H1 (cell line): ENCODE measurements around the gene ZBTB34. TPM values are rescaled to one million over a fixed set of nuclear protein-coding genes. Genes with fewer than 3 reads are reported as not detected.

ENCODE experiments used
- CTCF ChIA-PET: fragments of 300-600 bp; sonication (Branson Sonifier 250); formaldehyde crosslinking; loops from one replicate; lab custom pipeline; 2021; ENCODE audit not compliant: partially characterized antibody; lab: Charles Lee
- POLR2A ChIA-PET: fragments of 300-600 bp; sonication (Branson Sonifier 250); formaldehyde crosslinking; loops from one replicate; lab custom pipeline; 2021; ENCODE audit warnings: inconsistent platforms; ENCODE audit not compliant: partially characterized antibody; lab: Charles Lee
- DNase-seq, 2 experiments: peaks; one replicate each; pipeline versions ENCODE4 v3.0.0 to v3.0.0-alpha.2; 2010 to 2022; ENCODE audit warnings: low spot score in 2 of 2, low read depth in 1 of 2, mixed read lengths in 1 of 2
- FAIRE-seq: peaks from 2 replicates; lab custom pipeline; 2011; peaks lifted over from hg19 to GRCh38; lab: Jason Lieb, UNC
- H2AFZ ChIP-seq: 2 replicates; pipeline ENCODE4 v1.8.1; 2012; ENCODE audit warnings: low read length, inconsistent platforms
- H2AK5ac ChIP-seq: 2 replicates; pipeline ENCODE4 v1.6.1; 2013; ENCODE audit warnings: low read depth, low read length
- H2BK120ac ChIP-seq: replicated peaks from 2 replicates; pipeline ENCODE3; 2013; ENCODE audit warnings: low read depth, low read length, inconsistent platforms
- H2BK12ac ChIP-seq: 2 replicates; pipeline ENCODE4 v1.6.1; 2013; ENCODE audit warnings: low read depth, low read length
- H2BK15ac ChIP-seq: 2 replicates; pipeline ENCODE4 v1.6.1; 2013; ENCODE audit warnings: low read length
- H2BK20ac ChIP-seq: 2 replicates; pipeline ENCODE4 v1.6.1; 2013; ENCODE audit warnings: low read length
- H2BK5ac ChIP-seq: 2 replicates; pipeline ENCODE4 v1.6.1; 2013; ENCODE audit warnings: low read depth, low read length
- H3K14ac ChIP-seq: 2 replicates; pipeline ENCODE4 v1.6.1; 2013; ENCODE audit warnings: inconsistent platforms; ENCODE audit not compliant: insufficient read length
- H3K18ac ChIP-seq: 2 replicates; pipeline ENCODE4 v1.6.1; 2013; ENCODE audit warnings: low read length; ENCODE audit errors: extremely low read depth
- H3K23ac ChIP-seq: 2 replicates; pipeline ENCODE4 v1.6.1; 2013; ENCODE audit warnings: inconsistent platforms; ENCODE audit not compliant: insufficient read length
- H3K23me2 ChIP-seq: 2 replicates; pipeline ENCODE4 v1.6.1; 2013; ENCODE audit warnings: low read depth, low read length
- H3K27ac ChIP-seq: 2 replicates; pipeline ENCODE4 v1.6.1; 2011; ENCODE audit warnings: low read depth, low read length, inconsistent platforms
- H3K27me3 ChIP-seq, 4 experiments: replicated peaks in 1 of 4; 1 replicate in 1 of 4; 2 replicates in 3 of 4; pipeline versions ENCODE4 v1.6.1 to v1.8.1; 2011 to 2013; ENCODE audit warnings: low read length in 3 of 4, mild to moderate bottlenecking in 3 of 4, inconsistent platforms in 2 of 4, mixed read lengths in 2 of 4, moderate library complexity in 1 of 4; ENCODE audit not compliant: control insufficient read depth in 3 of 4, insufficient read depth in 3 of 4; ENCODE audit errors: extremely low read depth in 1 of 4
- H3K36me3 ChIP-seq, 4 experiments: 2 replicates each; pipeline versions ENCODE4 v1.6.1 to v1.8.1; 2011 to 2013; ENCODE audit warnings: mild to moderate bottlenecking in 4 of 4, low read length in 3 of 4, moderate library complexity in 2 of 4, control low read depth in 1 of 4, inconsistent platforms in 1 of 4; ENCODE audit not compliant: insufficient read depth in 4 of 4, control insufficient read depth in 2 of 4
- H3K4ac ChIP-seq: replicated peaks from 2 replicates; pipeline ENCODE3; 2013; ENCODE audit warnings: low read length, low read depth, mixed read lengths, inconsistent platforms; ENCODE audit not compliant: insufficient read length
- H3K4me1 ChIP-seq, 4 experiments: replicated peaks in 1 of 4; 1 replicate in 1 of 4; 2 replicates in 3 of 4; pipeline versions ENCODE4 v1.6.1 to v1.8.1; 2011 to 2013; ENCODE audit warnings: low read length in 3 of 4, inconsistent platforms in 2 of 4, mixed read lengths in 1 of 4; ENCODE audit not compliant: insufficient read depth in 4 of 4, control insufficient read depth in 3 of 4
- H3K4me2 ChIP-seq, 2 experiments: 2 replicates each; pipeline versions ENCODE4 v1.6.1 to v1.8.1; 2011 to 2013; ENCODE audit warnings: low read depth in 2 of 2, low read length in 2 of 2, control low read depth in 1 of 2, inconsistent platforms in 1 of 2, mild to moderate bottlenecking in 1 of 2; ENCODE audit not compliant: insufficient read depth in 1 of 2
- H3K4me3 ChIP-seq, 4 experiments: fragments of 200-600, 300-600 bp in 1 of 4; sonication (generic), shearing (Covaris generic), sonication (Bioruptor Twin) in 1 of 4; 2 replicates each; pipeline versions ENCODE4 v1.5.1 to v1.8.1; 2011 to 2016; ENCODE audit warnings: low read length in 4 of 4, low read depth in 3 of 4, control low read depth in 2 of 4, inconsistent platforms in 2 of 4, mild to moderate bottlenecking in 2 of 4, mixed read lengths in 1 of 4, moderate library complexity in 1 of 4; ENCODE audit not compliant: insufficient read depth in 2 of 4; ENCODE audit errors: extremely low read depth in 1 of 4
- H3K56ac ChIP-seq: replicated peaks from 2 replicates; pipeline ENCODE3; 2013; ENCODE audit warnings: low read depth, mild to moderate bottlenecking, mixed read lengths, low read length, inconsistent platforms; ENCODE audit not compliant: insufficient read length
- H3K79me1 ChIP-seq: 2 replicates; pipeline ENCODE4 v1.6.1; 2013; ENCODE audit warnings: low read depth, low read length, control low read depth
- H3K79me2 ChIP-seq, 2 experiments: 2 replicates each; pipeline versions ENCODE4 v1.6.1 to v1.8.1; 2012 to 2013; ENCODE audit warnings: low read length in 2 of 2, mild to moderate bottlenecking in 2 of 2, inconsistent platforms in 1 of 2; ENCODE audit not compliant: insufficient read depth in 2 of 2, control insufficient read depth in 1 of 2
- H3K9ac ChIP-seq, 4 experiments: replicated peaks in 1 of 4; 1 replicate in 1 of 4; 2 replicates in 3 of 4; pipeline versions ENCODE4 v1.6.1 to v1.8.1; 2011 to 2013; ENCODE audit warnings: low read depth in 3 of 4, low read length in 3 of 4, control low read depth in 2 of 4, mild to moderate bottlenecking in 2 of 4, moderate library complexity in 2 of 4, inconsistent platforms in 1 of 4; ENCODE audit errors: extremely low read depth in 1 of 4
- H3K9me3 ChIP-seq, 2 experiments: 2 replicates each; pipeline versions ENCODE4 v1.6.1 to v1.8.1; 2012 to 2013; ENCODE audit warnings: mild to moderate bottlenecking in 2 of 2, moderate library complexity in 2 of 2, control low read depth in 1 of 2, inconsistent platforms in 1 of 2, low read depth in 1 of 2, low read length in 1 of 2, mixed read lengths in 1 of 2; ENCODE audit not compliant: insufficient read depth in 2 of 2
- H4K20me1 ChIP-seq, 2 experiments: replicated peaks in 1 of 2; 2 replicates each; pipeline versions ENCODE3 to v1.8.1; 2011 to 2013; ENCODE audit warnings: inconsistent platforms in 2 of 2, low read length in 2 of 2, mild to moderate bottlenecking in 1 of 2; ENCODE audit not compliant: insufficient read depth in 2 of 2, control insufficient read depth in 1 of 2
- H4K5ac ChIP-seq: 2 replicates; pipeline ENCODE4 v1.6.1; 2013; ENCODE audit warnings: low read length, low read depth, mixed read lengths, inconsistent platforms; ENCODE audit not compliant: insufficient read length
- H4K8ac ChIP-seq: 2 replicates; pipeline ENCODE4 v1.8.0; 2013; ENCODE audit warnings: mild to moderate bottlenecking, moderate library complexity, low read length, inconsistent platforms; ENCODE audit not compliant: insufficient read depth; ENCODE audit errors: extremely low read depth
- H4K91ac ChIP-seq: replicated peaks from 2 replicates; pipeline ENCODE3; 2013; ENCODE audit warnings: low read length, mixed read lengths, inconsistent platforms; ENCODE audit not compliant: insufficient read length
- ASH2L ChIP-seq: fragments of 200-600, 300-600 bp; sonication (generic); IDR thresholded peaks from one replicate; pipeline ENCODE4 v1.7.1; 2017; ENCODE audit warnings: low read length
- BACH1 ChIP-seq: IDR thresholded peaks from 2 replicates; pipeline ENCODE4 v1.6.1; 2012; ENCODE audit warnings: low read length, improper control_type of control experiment
- GTF2F1 ChIP-seq: IDR thresholded peaks from 2 replicates; pipeline ENCODE4 v1.6.1; 2012; ENCODE audit warnings: low read depth, low read length, improper control_type of control experiment, borderline replicate concordance
- HDAC2 ChIP-seq, 2 experiments: fragments of 300-600 bp in 1 of 2; sonication (generic) in 1 of 2; IDR thresholded peaks; 2 replicates each; pipeline ENCODE4 v1.6.1; 2011 to 2012; ENCODE audit warnings: low read depth in 2 of 2, low read length in 2 of 2, mild to moderate bottlenecking in 2 of 2, moderate library complexity in 2 of 2, borderline replicate concordance in 1 of 2, inconsistent platforms in 1 of 2
- HDAC6 ChIP-seq: IDR thresholded peaks from one replicate; pipeline ENCODE4 v1.7.1; 2012; ENCODE audit warnings: low read depth, mild to moderate bottlenecking, inconsistent platforms, low read length, moderate library complexity
- KDM5A ChIP-seq: fragments of 200-600 bp; IDR thresholded peaks from 2 replicates; pipeline ENCODE4 v1.7.1; 2012; ENCODE audit warnings: mild to moderate bottlenecking, low read length, inconsistent platforms, mixed read lengths
- NRF1 ChIP-seq: IDR thresholded peaks from 2 replicates; pipeline ENCODE4 v1.6.1; 2011; ENCODE audit warnings: mild to moderate bottlenecking, low read depth, low read length, improper control_type of control experiment
- RNF2 ChIP-seq: fragments of 200-900, 300-1000 bp; sonication (generic); IDR thresholded peaks from 2 replicates; pipeline ENCODE4 v1.7.1; 2016; ENCODE audit warnings: borderline replicate concordance, low read depth, mild to moderate bottlenecking, antibody characterized with exemption, low read length; ENCODE audit not compliant: poor library complexity, severe bottlenecking; ENCODE audit errors: missing control alignments
- SP1 ChIP-seq: IDR thresholded peaks from 2 replicates; pipeline ENCODE4 v1.6.1; 2011; ENCODE audit warnings: low read depth, low read length
- WGBS, 2 experiments: shearing (Covaris generic) in 1 of 2; methylation state at CpG; one replicate each; pipeline versions ENCODE4 v1.1.6 to v1.1.7; 2013 to 2015; ENCODE audit warnings: low lambda C conversion rate in 2 of 2, mixed read lengths in 2 of 2, inconsistent platforms in 1 of 2, low coverage in 1 of 2, missing lambda C conversion rate in 1 of 2; ENCODE audit not compliant: insufficient replicate concordance in 2 of 2, insufficient coverage in 1 of 2, insufficient read length in 1 of 2; ENCODE audit errors: extremely low coverage in 1 of 2, missing lambda C conversion rate in 1 of 2; 5-methylcytosine and 5-hydroxymethylcytosine counted together
- polyA plus RNA-seq, 7 experiments: library from polyadenylated mRNA; depleted of rRNA in 3 of 7; stranded (reverse) in 5 of 7; unstranded in 2 of 7; fragments of >200 nt in 5 of 7; fragments of 200-250 nt in 2 of 7; gene quantifications; 1 replicate in 5 of 7; 2 replicates in 1 of 7; 4 replicates in 1 of 7; pipeline versions ENCODE4 v1.2.1 to v1.2.3, GENCODE V29; 2011 to 2013; ENCODE audit warnings: missing spikeins in 2 of 7, mixed read lengths in 2 of 7
- total RNA-seq: library from RNA; stranded (reverse); fragmentation: NEBNext Ultra II Directional; extraction: Animal tissue kit (Norgen Biotek cat#: 25700); gene quantifications from 2 replicates; pipeline ENCODE4 v1.2.1, GENCODE V29; 2021
- TF ChIP-seq, protein P1 (sequence below): IDR thresholded peaks from 2 replicates; pipeline ENCODE4 v1.6.1; 2011; ENCODE audit warnings: low read length, improper control_type of control experiment

The ZBTB34 gene
- total and polyA plus RNA-seq, 2 of the 8 experiments (the other 6 are each of a cell fraction or from before 2014, with no cell fraction given), result 8.2 to 15.9 TPM

DNA sequence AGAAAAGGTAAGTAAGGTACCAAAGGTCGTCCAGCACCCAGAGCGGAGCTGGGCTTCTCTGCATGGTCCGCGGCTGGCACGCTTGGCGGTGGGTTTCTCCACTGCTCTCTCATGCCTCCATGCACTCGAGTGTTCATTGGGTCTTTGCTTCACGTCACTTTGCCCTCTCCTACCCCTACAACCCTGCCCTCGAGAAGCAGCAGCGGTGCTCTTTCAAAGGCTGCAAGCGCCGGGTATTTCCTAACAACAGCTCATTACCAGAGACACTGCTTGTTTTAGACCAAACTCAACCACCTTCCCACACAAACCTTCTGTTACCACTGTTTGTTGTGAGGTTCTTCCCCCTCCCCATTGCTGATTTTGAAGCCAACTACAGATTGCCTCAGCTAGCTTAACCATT lies 21.5 kb upstream of the ZBTB34 start:
- Histone ChIP-seq H3K4ac (no peak overlapping the region), H4K8ac (no peak overlapping the region), H2BK15ac (no peak overlapping the region), H3K79me2 (peaks cover 0 to 10% of the 10 kb centered on the region in 2 experiments; a peak in 1 of 4 replicates), H3K4me1 (no peaks in the 10 kb centered on the region), H3K9me3 (no peaks in the 10 kb centered on the region), H3K18ac (no peak overlapping the region), H3K36me3 (peaks cover 2 to 5% (median 2%) of the 10 kb centered on the region in 4 experiments; a peak in 6 of 8 replicates), H2BK120ac (no peak overlapping the region), H2BK12ac (no peak overlapping the region), H3K79me1 (peaks cover 6% of the 10 kb centered on the region), H3K4me3 (no peak overlapping the region), H3K27me3 (no peaks in the 10 kb centered on the region), H3K23me2 (no peaks in the 10 kb centered on the region), H3K4me2 (no peak overlapping the region), H3K9ac (no peak overlapping the region), H3K27ac (no peak overlapping the region), H4K20me1 (peaks cover 0 to 8% of the 10 kb centered on the region in 2 experiments), H3K23ac (no peak overlapping the region), H3K56ac (no peak overlapping the region), H2AK5ac (no peak overlapping the region), H4K91ac (no peak overlapping the region), H2BK20ac (no peak overlapping the region), H3K14ac (no peak overlapping the region), H4K5ac (no peak overlapping the region), H2BK5ac (no peak overlapping the region; the same call in 1 of the 2 replicates), H2AFZ (no peak overlapping the region)
- CTCF ChIA-PET, result interaction anchor here (0.7 kb wide), 1 partner anchor 136 kb away, joined by 3 read pairs; no protein-coding TSS in a partner anchor
- WGBS, 2 experiments, result 95% methylated on average over 11 of the region's 12 CpGs; no CpG with 5 or more reads in 1 of the 2 experiments
- POLR2A ChIA-PET, result interaction anchor here (1.1 kb wide), 1 partner anchor 9 kb away, joined by 3 read pairs; no protein-coding TSS in a partner anchor
- no peak for TF ChIP-seq NRF1
- no peak for TF ChIP-seq ASH2L
- TF ChIP-seq, protein P1, sequence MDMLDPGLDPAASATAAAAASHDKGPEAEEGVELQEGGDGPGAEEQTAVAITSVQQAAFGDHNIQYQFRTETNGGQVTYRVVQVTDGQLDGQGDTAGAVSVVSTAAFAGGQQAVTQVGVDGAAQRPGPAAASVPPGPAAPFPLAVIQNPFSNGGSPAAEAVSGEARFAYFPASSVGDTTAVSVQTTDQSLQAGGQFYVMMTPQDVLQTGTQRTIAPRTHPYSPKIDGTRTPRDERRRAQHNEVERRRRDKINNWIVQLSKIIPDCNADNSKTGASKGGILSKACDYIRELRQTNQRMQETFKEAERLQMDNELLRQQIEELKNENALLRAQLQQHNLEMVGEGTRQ, result no peak
- no peak for TF ChIP-seq HDAC6
- no peak for TF ChIP-seq KDM5A
- no peak for TF ChIP-seq BACH1
- no peak for TF ChIP-seq GTF2F1
- no peak for TF ChIP-seq SP1
- TF ChIP-seq HDAC2 (IDR thresholded peaks at IDR 0.05; ENCODE audit: borderline replicate concordance in 1 of 2, low read depth in 2 of 2, low read length in 2 of 2), result no peak
- TF ChIP-seq RNF2, result no peak
- FAIRE-seq (no peak), DNase-seq (no peak)
